Measurements from ENCODE around the gene ARHGAP6. TPM values are rescaled to one million over a fixed set of nuclear protein-coding genes. Genes with fewer than 3 reads are reported as not detected.
A peak's percentile ranks its signal among the peaks of the same experiment; 100 is the strongest.
"Not testable (repeated sequence)": the region's sequence is repeated elsewhere in the genome, so short reads cannot be mapped to it uniquely, and the experiment has no call there.

ARHGAP6 gene
- total RNA-seq, 2 donors from 2014 or later = 1.4 to 5.6 TPM

DNA sequence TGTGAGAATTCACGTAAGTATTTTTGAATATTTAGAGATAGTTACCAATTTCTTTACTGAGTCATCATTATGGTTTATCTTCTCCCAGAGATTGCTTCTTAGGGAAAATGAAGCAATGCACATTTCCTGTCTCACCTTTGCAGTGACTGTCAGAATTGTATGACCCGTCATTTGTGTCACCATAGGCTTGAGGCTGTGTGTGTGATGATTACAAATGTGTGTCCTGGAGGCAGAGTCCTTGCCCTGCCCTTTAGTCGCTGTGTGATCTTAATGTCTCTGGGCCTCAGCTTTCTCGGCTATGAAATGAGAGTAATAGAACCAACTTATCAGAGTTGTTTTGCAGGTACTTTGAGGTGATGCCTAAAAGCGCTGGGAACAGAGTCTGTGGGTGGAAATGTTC, 540.7 kb downstream of the ARHGAP6 start:
- ATAC-seq = peak; percentile 68
- DNase-seq = no peak
- intact Hi-C loops (cut with DNase I, micrococcal nuclease) = no loop called here

DNA sequence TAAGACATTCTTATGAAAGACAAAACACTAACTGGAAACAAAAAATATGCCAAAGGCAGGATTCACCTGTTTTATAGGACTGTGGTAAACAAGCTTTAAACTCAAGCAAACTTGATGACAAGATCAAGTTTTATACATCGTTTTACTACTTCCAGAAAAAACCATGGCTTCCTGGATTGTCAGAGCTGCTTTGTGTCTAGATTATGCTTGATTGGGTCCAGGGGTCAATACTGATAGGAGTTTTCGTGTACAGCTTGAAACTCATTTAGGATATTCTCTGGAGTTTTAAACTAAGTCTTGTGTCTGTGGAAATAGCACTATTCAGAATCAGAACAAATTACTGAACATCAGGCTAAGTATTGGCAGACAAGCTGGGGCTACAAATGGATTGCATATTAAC, 541.6 kb downstream of the ARHGAP6 start:
- ATAC-seq = peak; percentile 90

DNA sequence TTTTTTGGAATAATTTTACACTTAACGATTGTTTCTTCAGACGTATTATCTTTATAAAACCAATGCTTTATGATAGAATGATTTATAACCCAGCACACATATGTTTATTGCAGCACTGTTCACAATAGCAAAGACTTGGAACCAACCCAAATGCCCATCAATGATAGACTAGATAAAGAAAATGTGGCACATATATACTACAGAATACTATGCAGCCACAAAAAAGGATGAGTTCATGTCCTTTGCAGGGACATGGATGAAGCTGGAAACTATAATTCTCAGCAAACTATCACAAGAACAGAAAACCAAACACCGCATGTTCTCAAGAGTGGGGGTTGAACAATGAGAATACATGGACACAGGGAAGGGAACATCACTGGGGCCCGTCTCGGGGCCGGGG, 542.6 kb downstream of the ARHGAP6 start:
- intact Hi-C loops (cut with DNase I, micrococcal nuclease); DNase-seq; ATAC-seq: not testable (repeated sequence)

More for the DNA sequence above, 541.6 kb downstream of the ARHGAP6 start:
- intact Hi-C loops (cut with DNase I, micrococcal nuclease) = no loop called here
- DNase-seq = no peak

DNA sequence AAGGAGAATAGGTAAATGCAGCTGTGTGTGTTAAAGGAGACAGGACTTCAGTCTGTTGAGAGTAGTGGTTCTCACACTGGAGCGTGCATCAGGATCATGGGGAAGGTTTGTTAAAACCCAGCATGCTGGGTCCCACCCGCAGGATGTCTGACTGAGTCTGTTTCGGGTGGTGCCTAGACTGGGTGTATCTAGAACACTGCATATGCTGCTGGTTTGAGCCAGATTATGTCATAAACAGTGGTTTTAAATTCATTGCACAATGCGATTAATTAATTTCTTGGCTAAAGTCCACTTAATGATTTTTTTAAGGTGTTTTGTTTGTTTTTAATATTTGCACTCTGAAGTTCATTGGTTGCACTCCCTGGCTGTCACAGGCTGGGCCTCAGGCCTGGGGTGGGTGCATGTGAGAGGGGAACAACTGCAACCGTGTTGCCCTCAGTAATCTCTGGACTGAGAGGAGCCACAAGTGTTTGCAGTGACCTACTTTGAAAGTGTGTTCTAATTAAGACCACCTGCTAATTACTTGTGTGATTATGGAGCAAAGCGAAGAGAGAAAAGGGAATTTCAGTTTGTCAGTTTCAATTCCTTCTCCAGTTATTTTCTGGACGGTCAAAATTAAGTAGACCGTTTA, 546.3 kb downstream of the ARHGAP6 start:
- DNase-seq (no peak), ATAC-seq (no peak)
- intact Hi-C loops (cut with DNase I, micrococcal nuclease) = no loop called here

DNA sequence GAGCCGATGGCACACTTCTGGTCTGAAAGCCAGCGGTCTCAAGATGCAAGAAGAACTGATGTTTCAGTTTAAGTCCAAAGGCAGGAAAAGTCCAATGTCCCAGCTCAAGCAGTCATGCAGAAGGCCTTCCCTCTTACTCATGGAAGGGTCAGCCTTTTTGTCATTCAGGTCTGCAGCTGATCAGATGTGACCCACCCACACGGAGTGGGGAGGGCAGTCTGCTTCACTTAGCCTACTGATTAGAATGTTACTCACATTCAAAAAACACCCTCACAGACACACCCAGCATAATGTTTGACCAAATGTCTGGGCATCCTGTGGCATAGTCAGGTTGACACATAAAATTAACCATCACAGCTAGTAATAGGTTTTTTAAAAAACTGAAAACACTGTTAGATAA, 548.0 kb downstream of the ARHGAP6 start:
- DNase-seq (no peak), ATAC-seq (no peak)
- intact Hi-C loops (cut with DNase I, micrococcal nuclease) = no loop called here

DNA sequence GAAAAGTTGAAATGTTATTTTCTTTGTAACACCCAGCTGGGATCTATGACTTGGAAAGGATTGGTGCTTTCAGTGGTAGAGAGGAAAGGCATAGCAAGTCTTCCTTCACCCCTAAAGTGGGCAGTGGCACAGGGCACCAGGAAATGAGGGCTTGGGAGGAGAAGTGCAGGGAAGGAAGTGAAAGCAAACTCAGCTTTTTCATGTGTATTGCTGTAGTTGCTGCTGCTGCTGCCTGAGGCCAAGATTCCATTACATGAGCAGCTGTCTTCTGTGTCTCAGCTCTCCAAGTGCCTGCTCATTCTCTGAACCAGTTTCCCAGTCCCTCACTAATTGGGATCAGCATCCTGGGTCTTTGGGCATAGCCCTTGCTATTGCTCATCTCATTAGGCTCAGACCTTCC, 552.0 kb downstream of the ARHGAP6 start:
- intact Hi-C loops (cut with DNase I, micrococcal nuclease) = no loop called here
- peak; percentile 31 for ATAC-seq
- no peak for DNase-seq

DNA sequence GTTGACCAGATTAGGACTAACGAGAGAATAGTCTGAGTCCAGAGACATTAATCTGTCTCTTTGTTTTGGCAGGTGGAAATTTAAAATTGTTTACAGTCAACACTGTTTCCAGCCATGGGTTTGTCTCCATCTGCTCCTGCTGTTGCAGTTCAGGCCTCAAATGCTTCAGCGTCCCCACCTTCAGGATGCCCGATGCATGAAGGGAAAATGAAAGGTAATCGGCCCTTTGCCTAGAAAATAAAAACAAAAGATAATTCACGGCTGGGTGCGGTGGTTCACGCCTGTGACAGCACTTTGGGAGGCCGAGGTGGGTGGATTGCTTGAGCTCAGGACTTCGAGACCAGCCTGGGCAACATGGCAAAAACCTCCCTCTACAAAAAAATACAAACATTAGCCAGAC, 553.8 kb downstream of the ARHGAP6 start:
- intact Hi-C loops (cut with DNase I, micrococcal nuclease) = no loop called here
- ATAC-seq (peak; percentile 57), DNase-seq (peak in 1 of 2 donors; percentile 23)

DNA sequence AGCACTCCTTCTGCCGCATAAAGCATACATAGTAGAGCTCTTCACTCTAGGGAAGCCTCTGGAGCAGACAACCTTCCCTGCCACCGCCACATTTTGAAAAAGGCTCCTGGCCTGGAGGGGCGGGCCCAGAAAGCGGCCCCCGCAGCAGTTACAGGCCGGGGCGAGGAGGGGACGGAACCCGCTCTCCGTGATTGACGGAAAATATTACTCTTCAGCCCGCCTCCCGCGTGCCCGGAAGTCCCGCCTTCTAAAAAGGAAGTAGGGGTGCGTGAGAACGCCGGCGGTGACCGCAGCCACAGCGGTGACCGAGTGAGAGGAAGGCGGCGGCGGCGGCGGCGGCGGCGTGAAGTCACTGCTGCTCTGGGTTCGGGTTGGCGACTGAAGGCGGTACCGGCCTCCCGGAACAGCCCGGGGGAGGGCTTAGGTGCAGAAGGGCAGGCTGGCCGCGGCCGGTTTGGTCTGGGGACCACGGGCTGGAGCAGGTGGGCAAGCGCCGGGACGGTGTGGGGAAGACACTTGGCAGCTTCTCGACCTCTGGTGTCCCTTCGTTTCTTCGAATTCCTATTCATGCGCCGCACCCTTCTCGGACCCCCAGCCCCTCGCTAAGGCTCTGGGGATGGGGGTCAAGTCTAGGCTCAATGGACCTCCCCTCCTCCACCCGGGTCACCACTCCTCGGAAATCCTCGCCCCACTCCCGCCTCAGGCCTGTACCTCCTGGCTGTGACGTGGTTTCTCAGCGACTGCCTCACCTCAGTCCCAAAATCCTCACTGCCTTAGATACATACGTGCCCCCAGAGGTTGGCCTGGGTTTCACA, 554.5 kb downstream of the ARHGAP6 start, which contains the start of gene HCCS:
TSS of gene HCCS (plus strand) at position 296 of the 815 bp plus-strand sequence. CDS start 729 bp downstream, outside the sequence.
- ATAC-seq = peak; percentile 94
- DNase-seq = peak; percentile 82 to 88
- intact Hi-C loops (cut with DNase I, micrococcal nuclease) = no loop called here

DNA sequence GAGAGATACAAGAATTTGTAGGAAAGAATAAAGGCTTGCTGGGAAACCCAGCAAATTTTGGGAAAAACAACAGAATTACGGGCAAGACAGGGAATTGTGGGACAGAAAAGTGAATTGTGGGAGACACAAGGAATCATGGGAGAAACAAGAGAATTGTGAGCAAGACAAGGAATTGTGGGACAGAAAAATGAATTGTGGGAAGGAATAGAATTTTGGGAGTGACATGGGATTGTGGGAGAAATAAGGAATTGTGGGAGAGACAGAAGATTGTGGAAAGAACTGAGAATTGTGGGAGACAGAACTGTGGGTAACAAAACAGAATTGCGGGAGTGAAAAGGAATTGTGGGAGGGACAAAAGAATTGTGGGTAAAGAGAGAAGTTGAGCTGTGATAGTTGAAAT, 555.8 kb downstream of the ARHGAP6 start:
- intact Hi-C loops (cut with DNase I, micrococcal nuclease) = no loop called here
- ATAC-seq = no peak

DNA sequence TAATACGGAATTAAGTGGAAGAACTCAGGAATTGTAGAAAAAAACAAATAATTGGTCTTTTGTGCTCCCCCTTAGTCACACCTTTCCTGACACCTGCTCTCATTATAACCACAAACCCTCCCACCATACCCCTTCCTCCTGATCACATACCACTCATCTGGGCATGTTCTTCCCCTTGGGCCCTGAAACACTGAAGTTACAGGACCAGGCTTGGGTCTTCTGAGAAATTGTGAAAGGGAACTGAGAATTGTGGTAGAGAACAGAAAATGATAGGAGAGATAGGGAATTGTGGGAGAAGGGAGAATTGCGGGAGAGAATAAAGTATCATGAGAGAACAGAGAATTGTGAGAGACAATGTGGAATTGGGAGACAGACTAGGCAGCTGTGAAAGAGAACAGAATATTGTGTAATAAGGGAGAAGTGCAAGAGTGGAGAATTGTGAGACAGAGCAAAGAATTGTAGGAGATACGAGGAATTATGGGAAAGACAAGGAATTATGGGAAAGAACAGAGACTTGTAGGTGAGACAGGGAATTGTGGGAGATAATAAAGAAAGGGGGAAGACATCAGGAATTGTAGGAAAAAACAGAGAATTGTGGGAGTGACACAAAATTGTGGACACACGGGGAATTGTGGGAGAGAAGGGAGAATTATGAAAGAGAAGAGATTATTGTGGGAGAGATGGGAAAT, 557.3 kb downstream of the ARHGAP6 start:
- DNase-seq (no peak), ATAC-seq (no peak)
- intact Hi-C loops (cut with DNase I, micrococcal nuclease) = no loop called here

More for the DNA sequence above, 555.8 kb downstream of the ARHGAP6 start:
- no peak for DNase-seq

DNA sequence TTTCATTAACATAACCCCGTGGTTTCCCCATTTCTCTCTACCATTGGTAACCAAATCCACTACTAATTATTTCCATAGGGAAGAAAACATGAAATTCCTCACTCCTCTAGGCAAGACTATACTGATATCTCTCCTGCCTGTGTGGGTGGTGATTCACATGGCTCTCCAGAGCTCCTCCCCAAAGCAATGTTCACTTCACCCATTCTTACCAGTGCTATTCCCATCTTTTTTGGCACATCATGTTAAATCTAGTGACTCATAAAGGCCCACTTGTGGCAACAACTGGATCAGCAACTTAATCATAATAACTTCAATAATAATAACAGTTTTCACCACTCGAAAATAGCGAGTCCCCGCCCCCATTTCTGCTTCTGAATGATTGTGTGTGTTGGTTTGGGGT, 560.6 kb downstream of the ARHGAP6 start:
- no peak for ATAC-seq
- DNase-seq = no peak
- intact Hi-C loops (cut with DNase I, micrococcal nuclease) = no loop called here

DNA sequence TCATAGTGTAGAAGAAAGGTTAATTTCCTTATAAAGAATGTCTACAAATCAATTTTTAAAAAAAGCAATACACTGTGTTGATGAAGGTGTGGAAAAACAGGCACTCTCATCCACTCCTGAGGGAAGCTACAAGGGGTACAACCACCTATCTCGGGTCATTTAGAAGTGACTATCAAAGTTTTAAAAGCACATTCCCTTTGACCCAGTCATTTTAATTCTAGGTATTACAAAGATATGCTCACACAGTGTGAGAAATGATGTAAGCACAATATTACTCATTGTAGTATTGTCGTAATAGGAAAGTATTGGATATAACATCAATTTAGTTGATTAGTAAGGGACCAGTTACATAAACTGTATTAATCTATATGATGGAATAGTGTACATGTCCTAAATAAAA, 562.0 kb downstream of the ARHGAP6 start:
- DNase-seq (no peak), ATAC-seq (no peak)
- intact Hi-C loops (cut with DNase I, micrococcal nuclease) = no loop called here

DNA sequence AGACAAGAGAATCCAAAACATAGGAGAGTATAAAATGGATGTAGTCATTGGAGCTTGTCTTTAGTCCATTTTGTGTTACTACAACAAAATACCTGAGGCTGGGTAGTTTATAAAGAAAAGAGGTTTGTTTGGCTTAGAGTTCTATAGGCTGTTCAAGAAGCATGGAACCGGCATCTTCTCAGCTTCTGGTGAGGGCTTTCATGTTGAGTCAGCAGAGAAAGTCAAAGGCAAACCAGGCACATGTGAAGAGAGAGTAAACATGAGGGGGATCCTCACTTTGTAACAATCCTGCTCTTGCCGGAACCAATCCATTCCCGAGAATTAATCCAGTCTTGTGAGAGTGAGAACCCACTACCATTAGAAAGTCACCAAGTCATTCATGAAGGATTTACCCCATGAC, 562.7 kb downstream of the ARHGAP6 start:
- DNase-seq (no peak), ATAC-seq (no peak)
- intact Hi-C loops (cut with DNase I, micrococcal nuclease) = no loop called here

DNA sequence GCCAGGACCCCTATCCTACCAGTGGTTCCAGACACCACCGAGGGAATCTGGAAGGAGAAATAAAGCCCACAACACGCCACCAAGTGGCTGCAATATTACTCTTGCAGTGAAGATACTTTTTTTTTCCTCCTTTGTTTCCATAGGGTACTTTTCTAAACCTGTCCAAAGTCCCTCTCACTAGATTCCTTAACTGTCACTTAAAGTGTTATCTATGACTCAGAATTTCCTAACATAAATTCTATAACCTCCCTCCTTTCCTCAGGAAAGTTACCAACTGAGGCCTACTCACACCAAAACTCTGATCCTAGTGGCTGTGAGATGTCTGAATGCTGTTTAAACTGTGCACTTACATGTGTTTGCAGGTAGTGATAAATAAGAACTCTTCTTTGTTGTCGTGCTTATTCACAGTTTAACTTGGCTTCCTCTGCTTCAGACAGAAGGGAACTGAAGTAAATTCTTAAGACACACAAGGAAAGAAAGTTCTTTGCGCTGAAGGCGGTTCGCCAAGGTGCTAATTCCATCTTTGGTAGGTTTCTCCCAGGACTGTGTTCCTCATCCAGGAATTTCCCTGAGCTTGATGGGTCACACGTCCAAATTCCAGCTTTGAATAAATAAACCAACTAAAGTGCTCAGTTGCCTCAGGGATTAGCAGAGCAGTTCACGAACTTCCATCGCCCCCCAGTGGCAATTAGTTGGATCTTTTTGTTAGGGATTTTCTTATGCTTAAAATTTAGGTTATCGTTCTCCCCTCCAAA, 565.3 kb downstream of the ARHGAP6 start:
- intact Hi-C loops (cut with DNase I, micrococcal nuclease) = no loop called here
- DNase-seq (peak; percentile 31 to 34), ATAC-seq (peak; percentile 85)

DNA sequence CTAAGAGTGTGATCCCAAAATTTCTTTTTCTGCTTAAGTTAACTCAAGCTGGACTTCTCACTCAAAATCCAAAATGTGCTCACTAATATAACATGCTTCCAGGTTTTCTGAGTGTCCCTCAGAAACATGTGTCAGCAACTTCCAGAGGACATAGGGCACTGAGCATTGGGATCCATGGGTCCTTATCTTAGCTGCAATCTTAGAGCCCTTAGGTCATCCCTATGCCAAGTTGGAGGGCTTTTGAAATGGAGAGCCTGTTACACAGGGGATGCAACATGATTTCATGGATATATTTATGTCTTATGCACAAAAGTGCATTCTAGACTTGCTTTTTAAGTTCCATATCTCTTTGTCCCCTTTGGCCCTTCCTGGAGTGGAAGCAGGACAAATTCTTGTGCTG, 566.3 kb downstream of the ARHGAP6 start:
- DNase-seq = no peak
- no peak for ATAC-seq
- intact Hi-C loops (cut with DNase I, micrococcal nuclease) = loop anchor here in 1 of 2 donors (10.0 kb wide), 1 partner anchor 915 kb away; no protein-coding TSS in a partner anchor

DNA sequence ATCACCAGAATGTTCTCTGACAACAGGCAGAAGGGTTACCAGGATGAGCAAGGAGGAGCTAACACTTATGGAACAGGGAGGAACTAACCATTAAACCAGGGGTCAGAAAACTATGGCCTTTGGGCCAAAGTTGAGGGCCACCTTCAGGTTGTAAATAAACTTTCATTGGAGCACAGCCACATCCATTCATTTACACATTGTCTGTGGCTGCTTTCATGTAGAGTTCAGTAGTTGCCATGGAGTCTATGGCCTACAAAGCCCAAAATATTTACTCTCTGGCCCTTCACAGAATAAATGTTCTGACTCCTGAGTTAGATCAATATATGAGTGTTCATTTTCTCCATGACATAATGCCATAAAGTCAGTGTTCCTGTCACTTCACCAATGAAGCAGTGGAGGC, 567.8 kb downstream of the ARHGAP6 start:
- intact Hi-C loops (cut with DNase I, micrococcal nuclease) = loop anchor here in 1 of 2 donors (10.0 kb wide), 1 partner anchor 913 kb away; no protein-coding TSS in a partner anchor

DNA sequence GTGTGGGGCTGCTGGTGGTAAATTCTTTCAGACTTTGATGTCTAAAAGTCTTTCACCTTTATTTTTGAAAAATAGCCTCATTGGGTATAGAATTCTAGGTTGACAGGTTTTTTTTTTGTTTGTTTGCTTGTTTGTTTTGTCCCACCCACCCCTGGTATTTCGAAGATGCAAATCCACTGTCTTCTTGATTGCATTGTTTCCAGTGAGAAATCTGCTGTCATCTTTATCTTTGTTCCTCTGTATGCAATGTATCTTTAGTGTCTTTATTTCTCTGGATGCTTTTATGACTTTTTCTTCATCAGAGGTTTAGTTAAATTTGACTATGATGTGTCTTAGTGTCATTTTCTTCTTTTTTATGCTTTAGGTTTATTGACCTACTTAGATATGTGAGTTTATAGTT, 575.9 kb downstream of the ARHGAP6 start:
- intact Hi-C loops (cut with DNase I, micrococcal nuclease) = loop anchor here in 1 of 2 donors (10.0 kb wide), 1 partner anchor 905 kb away; no protein-coding TSS in a partner anchor
- ATAC-seq (no peak), DNase-seq (no peak)

More for the DNA sequence above, 567.8 kb downstream of the ARHGAP6 start:
- ATAC-seq (peak; percentile 15), DNase-seq (no peak)
